Activated effector memory CD4-positive, alpha-beta T cell treated with anti-CD3 and anti-CD28 coated beads, Interleukin-2, amount 50 U/mL, for 16 hours (primary cell): ENCODE data around the gene SAMD4A.

Experiments used
- DNase-seq: peaks from one replicate; pipeline ENCODE4 v3.0.0-alpha.2; 2020

The SAMD4A gene

GRCh38 chr14:54637270-54638134 lies 70.6 kb downstream of the SAMD4A start:
- DNase-seq: no peak

- DNase-seq: no peak
These were observed 71.2 kb downstream of the SAMD4A start for GRCh38 chr14:54638135-54638446.

- DNase-seq: no peak
These were observed 72.7 kb downstream of the SAMD4A start for GRCh38 chr14:54639611-54640010.

- DNase-seq: no peak
These were observed 73.6 kb downstream of the SAMD4A start for GRCh38 chr14:54640506-54640905.

GRCh38 chr14:54642121-54642520 lies 75.2 kb downstream of the SAMD4A start:
- no peak for DNase-seq

- no peak for DNase-seq
These were observed 76.1 kb downstream of the SAMD4A start for GRCh38 chr14:54642801-54643695.

GRCh38 chr14:54643696-54644176 lies 76.8 kb downstream of the SAMD4A start:
- no peak for DNase-seq

- DNase-seq: no peak
These were observed 78.7 kb downstream of the SAMD4A start for GRCh38 chr14:54645639-54646038.

GRCh38 chr14:54646626-54647025 lies 79.7 kb downstream of the SAMD4A start:
- DNase-seq: no peak

- no peak for DNase-seq
These were observed 80.5 kb downstream of the SAMD4A start for GRCh38 chr14:54647378-54647777.

GRCh38 chr14:54649056-54649455 lies 82.1 kb downstream of the SAMD4A start:
- no peak for DNase-seq

GRCh38 chr14:54650331-54650958 lies 83.5 kb downstream of the SAMD4A start:
- DNase-seq: no peak

GRCh38 chr14:54650959-54651351 lies 84.0 kb downstream of the SAMD4A start:
- DNase-seq: no peak

GRCh38 chr14:54651649-54652048 lies 84.7 kb downstream of the SAMD4A start:
- DNase-seq: no peak

- DNase-seq: no peak
These were observed 85.3 kb downstream of the SAMD4A start for GRCh38 chr14:54652188-54652587.

GRCh38 chr14:54652605-54653052 lies 85.7 kb downstream of the SAMD4A start:
- no peak for DNase-seq

- no peak for DNase-seq
These were observed 87.0 kb downstream of the SAMD4A start for GRCh38 chr14:54653712-54654469.

- DNase-seq: no peak
These were observed 87.7 kb downstream of the SAMD4A start for GRCh38 chr14:54654605-54655004.

- no peak for DNase-seq
These were observed 91.9 kb downstream of the SAMD4A start for GRCh38 chr14:54658836-54659235.

GRCh38 chr14:54659365-54659764 lies 92.4 kb downstream of the SAMD4A start:
- no peak for DNase-seq

GRCh38 chr14:54660604-54661111 lies 93.7 kb downstream of the SAMD4A start:
- DNase-seq: no peak

- no peak for DNase-seq
These were observed 95.7 kb downstream of the SAMD4A start for GRCh38 chr14:54662491-54663133.
